K562 (cell line): ENCODE results near the gene INSYN2B. TPM values are rescaled to one million over a fixed set of nuclear protein-coding genes. Genes with fewer than 3 reads are reported as not detected.

Experiments used
- ATAC-seq: fragments of 200-7000 bp; cut with Tn5 transposase; 3 replicates; pipeline ENCODE4 v1.9.1; 2020; ENCODE audit warnings: moderate library complexity
- BruUV-seq: library from RNA; stranded (reverse); fragments of 400-500 nt; replicated peaks from 2 replicates; lab custom pipeline; 2021; lab: Mats Ljungman, UMichigan
- CTCF ChIA-PET: fragments of 300-600 bp; formaldehyde crosslinking; extraction: SDS; loops from one replicate; lab custom pipeline; 2021; ENCODE audit warnings: low intra/inter-chr PET ratio; lab: Yijun Ruan, JAX
- POLR2A ChIA-PET: fragments of 300-600, 350-650 bp; sonication (Branson Sonifier 250); formaldehyde crosslinking; extraction: SDS; loops from one replicate; lab custom pipeline; 2021; ENCODE audit warnings: antibody characterized with exemption, inconsistent platforms; lab: Yijun Ruan, JAX
- DNase-seq, 4 experiments: peaks; one replicate each; pipeline versions ENCODE4 v3.0.0 to v3.0.0-alpha.2; 2011 to 2018; ENCODE audit warnings: low spot score in 3 of 4, mixed read lengths in 3 of 4; ENCODE audit errors: extremely low read depth in 1 of 4
- FAIRE-seq: peaks from 2 replicates; lab custom pipeline; 2011; peaks lifted over from hg19 to GRCh38; lab: Jason Lieb, UNC
- H2AFZ ChIP-seq: 2 replicates; pipeline ENCODE4 v1.6.0; 2011; ENCODE audit warnings: low read depth, low read length, control low read depth, inconsistent platforms
- H3K27ac ChIP-seq: fragments of 200-600 bp; 3 replicates; pipeline ENCODE4 v1.8.0; 2011; ENCODE audit warnings: low read depth, mild to moderate bottlenecking, control low read depth, inconsistent platforms, low read length, moderate library complexity, mixed read lengths; ENCODE audit errors: extremely low read depth
- H3K27me3 ChIP-seq, 2 experiments: fragments of 300-600 bp in 1 of 2; 2 replicates in 1 of 2; 3 replicates in 1 of 2; pipeline versions ENCODE4 v1.6.0 to v1.8.0; 2011; ENCODE audit warnings: inconsistent platforms in 2 of 2, low read length in 2 of 2, mild to moderate bottlenecking in 1 of 2, mixed read lengths in 1 of 2, moderate library complexity in 1 of 2; ENCODE audit not compliant: control insufficient read depth in 2 of 2, insufficient read depth in 2 of 2
- H3K36me3 ChIP-seq: fragments of 300-600 bp; 3 replicates; pipeline ENCODE4 v1.8.0; 2011; ENCODE audit warnings: mild to moderate bottlenecking, low read length, inconsistent platforms; ENCODE audit not compliant: control insufficient read depth, insufficient read depth
- H3K4me1 ChIP-seq, 2 experiments: fragments of 200-600 bp in 1 of 2; replicated peaks in 1 of 2; 2 replicates in 1 of 2; 3 replicates in 1 of 2; pipeline versions ENCODE4 v1.5.1 to v1.8.0; 2011; ENCODE audit warnings: inconsistent platforms in 2 of 2, low read length in 2 of 2, mild to moderate bottlenecking in 1 of 2, mixed read lengths in 1 of 2, moderate library complexity in 1 of 2; ENCODE audit not compliant: control insufficient read depth in 2 of 2, insufficient read depth in 2 of 2
- H3K4me2 ChIP-seq: 2 replicates; pipeline ENCODE4 v1.6.1; 2011; ENCODE audit warnings: low read length, control low read depth, inconsistent platforms, mixed read lengths; ENCODE audit not compliant: insufficient read depth
- H3K4me3 ChIP-seq: fragments of 200-600 bp; sonication (generic), shearing (Covaris generic); 2 replicates; pipeline ENCODE4 v1.5.1; 2016; ENCODE audit warnings: control low read depth, inconsistent platforms
- H3K79me2 ChIP-seq: fragments of 200-600 bp; 3 replicates; pipeline ENCODE4 v1.8.0; 2011; ENCODE audit warnings: low read length, inconsistent platforms; ENCODE audit not compliant: control insufficient read depth, insufficient read depth
- H3K9ac ChIP-seq, 2 experiments: 2 replicates each; pipeline versions ENCODE4 v1.6.0 to v1.6.1; 2011; ENCODE audit warnings: low read depth in 2 of 2, low read length in 2 of 2, control low read depth in 1 of 2, inconsistent platforms in 1 of 2, mild to moderate bottlenecking in 1 of 2, mixed read lengths in 1 of 2; ENCODE audit not compliant: insufficient read depth in 1 of 2
- H3K9me1 ChIP-seq: one replicate; pipeline ENCODE4 v1.6.0; 2011; ENCODE audit warnings: inconsistent platforms, mild to moderate bottlenecking, low read length, moderate library complexity; ENCODE audit not compliant: control insufficient read depth, insufficient read depth
- H3K9me3 ChIP-seq: replicated peaks from 2 replicates; pipeline ENCODE4 v1.5.1; 2011; ENCODE audit warnings: low read depth, low read length, inconsistent platforms; ENCODE audit not compliant: control insufficient read depth, insufficient read depth
- H4K20me1 ChIP-seq: replicated peaks from 2 replicates; pipeline ENCODE4 v1.6.1; 2011; ENCODE audit warnings: low read length, inconsistent platforms, mixed read lengths; ENCODE audit not compliant: control insufficient read depth, insufficient read depth
- CBX1 ChIP-seq: sonication (generic); IDR thresholded peaks from 2 replicates; pipeline ENCODE4 v1.6.1; 2016; ENCODE audit warnings: antibody characterized with exemption, low read depth, mild to moderate bottlenecking
- CEBPB ChIP-seq: fragments of 450-650 bp; IDR thresholded peaks from 2 replicates; pipeline ENCODE4 v1.6.1; 2016; ENCODE audit warnings: missing genetic modification characterization, missing compliant biosample characterization
- CTCFL ChIP-seq: IDR thresholded peaks from 2 replicates; pipeline ENCODE4 v1.6.1; 2011; ENCODE audit warnings: borderline replicate concordance, low read depth, mild to moderate bottlenecking, moderate library complexity, low read length; ENCODE audit not compliant: insufficient read depth, poor library complexity, severe bottlenecking
- OTX1 ChIP-seq: fragments of 450-650 bp; formaldehyde crosslinking; IDR thresholded peaks from 2 replicates; pipeline ENCODE4 v1.4.0; 2022; ENCODE audit warnings: mild to moderate bottlenecking
- PTBP1 ChIP-seq: fragments of 200-400 bp; formaldehyde crosslinking; IDR thresholded peaks from 2 replicates; pipeline ENCODE4 v1.6.1; 2017; ENCODE audit warnings: low read depth, low read length
- RCOR1 ChIP-seq, 2 experiments: IDR thresholded peaks; 2 replicates each; pipeline ENCODE4 v1.6.1; 2012; ENCODE audit warnings: low read depth in 2 of 2, low read length in 2 of 2, borderline replicate concordance in 1 of 2, improper control_type of control experiment in 1 of 2
- TAF9B ChIP-seq: fragments of 450-650 bp; IDR thresholded peaks from 2 replicates; pipeline ENCODE4 v1.6.1; 2018; ENCODE audit warnings: mild to moderate bottlenecking; ENCODE audit not compliant: partially characterized antibody
- ZMIZ1 ChIP-seq, 2 experiments: fragments of 150-350 bp in 1 of 2; IDR thresholded peaks; 2 replicates each; pipeline ENCODE4 v1.6.1; 2012 to 2016; ENCODE audit warnings: low read depth in 2 of 2, low read length in 2 of 2, mild to moderate bottlenecking in 1 of 2, moderate library complexity in 1 of 2
- ZNF316 ChIP-seq: fragments of 450-650 bp; IDR thresholded peaks from 2 replicates; pipeline ENCODE4 v1.6.1; 2016
- ZNF561 ChIP-seq: fragments of 450-650 bp; formaldehyde crosslinking; conservative IDR thresholded peaks from 2 replicates; pipeline ENCODE4 v1.4.0; 2020; ENCODE audit warnings: mild to moderate bottlenecking, moderate library complexity
- WGBS: fragments of 100-300 bp; shearing (Covaris generic); methylation state at CpG from one replicate; pipeline ENCODE4 v1.1.6; 2016; ENCODE audit warnings: low coverage, mixed read lengths; ENCODE audit not compliant: insufficient coverage; ENCODE audit errors: missing lambda C conversion rate; 5-methylcytosine and 5-hydroxymethylcytosine counted together
- in situ Hi-C: fragments of 300-500 bp; cut with MboI; formaldehyde crosslinking; loops from 4 replicates; pipeline ENCODE4 v1.15.0; 2018; ENCODE audit warnings: inconsistent platforms, mixed read lengths
- intact Hi-C: fragments of 100-400 bp; cut with micrococcal nuclease; formaldehyde crosslinking; loops from 2 replicates; pipeline ENCODE4 v1.14.2; 2022
- polyA plus RNA-seq, 8 experiments: library from polyadenylated mRNA; depleted of rRNA in 4 of 8; stranded (reverse) in 5 of 8; unstranded in 3 of 8; fragments of >200 nt; fragmentation: Nextera tagmentation in 2 of 8; fragmentation: Illumina TruSeq in 1 of 8; extraction: Ambion mirVana in 2 of 8; extraction: Trizol in 1 of 8; gene quantifications; 2 replicates each; pipeline versions ENCODE4 v1.2.1 to v1.2.3, GENCODE V29; 2011 to 2014; ENCODE audit warnings: inconsistent platforms in 1 of 8, missing spikeins in 1 of 8
- total RNA-seq, 7 experiments: library from RNA; depleted of rRNA in 6 of 7; stranded (reverse); fragments of >200 nt in 6 of 7; fragmentation: Illumina TruSeq in 2 of 7; extraction: Trizol in 2 of 7; gene quantifications; 2 replicates each; pipeline versions ENCODE4 v1.2.1 to v1.2.3, GENCODE V29; 2011 to 2021; ENCODE audit warnings: low replicate concordance in 1 of 7

The INSYN2B gene
- total and polyA plus RNA-seq, 9 of the 15 experiments (the other 6 are each of a cell fraction or from before 2014, with no cell fraction given): not detected

- no peak for TF ChIP-seq PTBP1
- no peak for TF ChIP-seq TAF9B
- no peak for TF ChIP-seq CEBPB
- TF ChIP-seq CBX1: no peak
- TF ChIP-seq ZMIZ1 (IDR thresholded peaks at IDR 0.05; ENCODE audit: low read depth in 2 of 2, low read length in 2 of 2): no peak
- TF ChIP-seq OTX1: no peak
- TF ChIP-seq ZNF561 (CRISPR knock-in tag): no peak
These were observed 24.2 kb downstream of the INSYN2B start (continued) for GRCh38 chr5:169956126-169956525.

GRCh38 chr5:169954786-169955185 lies 25.5 kb downstream of the INSYN2B start:
- Histone ChIP-seq H3K27ac (no peak overlapping the region), H4K20me1 (no peaks in the 10 kb centered on the region), H3K9ac (no peak overlapping the region), H3K36me3 (no peaks in the 10 kb centered on the region), H3K9me3 (no peaks in the 10 kb centered on the region), H2AFZ (no peak overlapping the region), H3K9me1 (no peaks in the 10 kb centered on the region), H3K79me2 (no peaks in the 10 kb centered on the region), H3K4me2 (no peak overlapping the region), H3K4me1 (no peaks in the 10 kb centered on the region; a peak in 1 of 5 replicates), H3K27me3 (no peaks in the 10 kb centered on the region), H3K4me3 (no peak overlapping the region)
- 4% methylated on average over 4 of the region's 6 CpGs for WGBS
- intact Hi-C loops: no loop called here
- ATAC-seq (no peak), FAIRE-seq (no peak), DNase-seq (no peak)
- in situ Hi-C loops: no loop called here
- no TSS peak for BruUV-seq
- ChIA-PET POLR2A (no interaction called here), CTCF (no interaction called here)
- TF ChIP-seq CTCFL: no peak
- no peak for TF ChIP-seq ZNF316
- TF ChIP-seq RCOR1 (IDR thresholded peaks at IDR 0.05; ENCODE audit: borderline replicate concordance in 1 of 2, low read depth in 2 of 2, low read length in 2 of 2): no peak
